GM21360 (cell line): ENCODE data around the gene PDSS1.
"Not testable (repeated sequence)": the region's sequence is repeated elsewhere in the genome, so short reads cannot be mapped to it uniquely, and the experiment has no call there.

ENCODE experiments used
- ATAC-seq: cut with Tn5 transposase; IDR thresholded peaks from one replicate; pipeline ENCODE4 v1.9.1; 2021; ENCODE audit warnings: mild to moderate bottlenecking, moderate library complexity; ENCODE audit not compliant: unreplicated experiment

The PDSS1 gene

DNA sequence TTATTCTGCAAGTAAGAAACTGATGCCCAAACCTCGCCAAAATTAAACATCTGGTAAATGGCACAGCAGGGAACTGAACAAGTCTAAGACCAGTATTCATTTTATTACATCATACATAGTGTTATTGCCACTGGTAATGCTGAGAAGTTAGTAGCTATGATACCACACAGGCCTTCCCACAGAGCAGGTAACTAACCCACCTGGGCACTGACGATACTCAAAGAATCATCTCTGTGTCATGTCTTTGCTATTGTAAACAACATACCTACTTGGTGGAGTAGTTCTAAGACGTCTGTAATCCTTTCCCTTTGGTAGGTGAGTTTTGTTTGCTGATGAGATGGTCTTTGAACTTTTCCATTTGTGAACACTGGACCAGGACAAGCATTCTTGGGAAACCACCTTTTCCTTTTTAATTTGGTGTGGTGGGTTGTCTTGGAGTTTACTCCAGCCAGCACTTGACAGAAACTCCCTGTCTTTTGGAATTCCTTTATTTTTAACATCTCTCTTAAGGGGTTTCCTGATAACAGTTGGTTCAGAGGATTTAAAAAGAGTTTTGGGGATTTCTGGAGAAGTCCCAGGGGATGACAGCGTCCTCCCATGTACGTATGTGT, 40.9 kb downstream of the PDSS1 start:
- ATAC-seq: no peak

DNA sequence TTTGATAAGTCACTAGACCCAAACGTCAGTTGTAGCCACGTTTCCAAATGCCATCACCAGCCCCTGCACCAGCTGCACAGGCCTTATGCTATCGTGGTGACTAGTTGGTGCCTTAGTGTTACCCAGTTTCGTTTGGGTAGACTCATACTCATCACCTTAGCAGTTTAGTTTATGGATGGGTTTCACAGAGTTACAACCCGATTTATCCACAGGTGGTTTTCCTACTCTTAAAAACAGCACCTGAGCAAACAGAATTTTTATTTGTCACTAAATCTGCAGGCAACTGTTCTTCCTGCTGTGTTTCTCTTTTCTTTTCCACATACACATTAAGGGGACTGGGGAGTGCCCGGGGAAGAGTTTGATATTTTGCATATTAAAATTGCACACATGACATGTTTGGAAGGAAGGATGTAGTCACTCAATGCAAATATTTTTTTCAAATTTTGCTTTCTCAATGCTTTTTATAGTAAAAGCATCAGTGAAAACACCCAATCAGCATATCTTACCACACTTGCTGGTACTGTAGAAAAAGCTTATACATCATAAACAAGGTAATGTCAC, 41.6 kb downstream of the PDSS1 start:
- peak; percentile 32 for ATAC-seq

DNA sequence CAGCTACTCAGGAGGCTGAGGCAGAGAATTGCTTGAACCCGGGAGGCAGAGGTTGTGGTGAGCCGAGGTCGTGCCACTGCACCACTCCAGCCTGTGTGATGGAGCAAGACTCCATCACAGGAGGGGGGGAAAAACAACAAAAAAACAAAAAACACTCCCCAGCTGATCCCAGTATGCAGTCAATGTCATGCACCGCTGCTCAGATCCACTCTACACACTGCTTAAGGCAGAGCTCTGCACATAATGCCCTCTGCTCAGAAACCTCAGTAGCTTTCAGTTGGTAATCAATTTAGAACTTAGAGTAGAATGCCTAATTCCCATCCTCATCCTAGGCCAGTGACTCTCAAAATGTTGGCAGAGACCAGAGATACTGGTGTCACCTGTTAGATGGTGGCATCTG, 43.9 kb downstream of the PDSS1 start:
- ATAC-seq: no peak

DNA sequence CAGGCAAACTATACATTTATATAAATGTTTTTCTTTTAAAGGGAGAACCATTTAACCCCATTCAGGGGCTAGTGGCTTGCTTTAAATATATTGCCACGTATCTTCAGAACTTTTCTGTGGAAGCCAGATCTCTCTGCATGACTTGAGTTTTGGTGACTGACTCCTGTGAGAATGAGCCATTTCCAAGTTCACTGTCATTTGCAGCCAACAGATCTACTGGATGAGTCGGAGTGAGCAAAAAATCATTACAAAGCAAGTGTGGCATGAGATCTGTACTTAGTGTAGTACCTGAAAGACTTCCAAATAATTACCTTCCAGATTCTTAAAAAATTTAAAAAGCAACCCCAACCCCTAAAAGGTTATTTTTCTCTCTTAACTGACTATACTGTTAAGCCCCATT, 45.6 kb downstream of the PDSS1 start:
- no peak for ATAC-seq

DNA sequence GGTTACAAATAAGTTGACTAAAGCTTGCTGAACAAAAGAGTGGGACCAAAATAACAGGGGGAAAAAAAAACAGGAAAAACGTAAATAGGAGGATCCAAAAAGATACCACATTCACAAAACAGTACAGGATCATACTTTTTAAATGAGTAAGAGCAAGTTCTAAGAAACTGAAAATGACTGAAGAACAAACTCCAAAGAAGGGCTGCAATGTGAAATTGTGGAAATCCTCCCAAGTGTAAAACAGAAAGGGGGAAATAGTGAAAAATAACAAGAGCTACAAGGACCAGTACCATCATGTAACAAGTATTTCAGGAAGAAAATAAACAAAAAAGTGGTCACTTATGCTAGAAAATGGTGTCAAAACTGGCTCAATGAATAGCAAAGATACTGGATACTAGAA, 46.3 kb downstream of the PDSS1 start:
- no peak for ATAC-seq

DNA sequence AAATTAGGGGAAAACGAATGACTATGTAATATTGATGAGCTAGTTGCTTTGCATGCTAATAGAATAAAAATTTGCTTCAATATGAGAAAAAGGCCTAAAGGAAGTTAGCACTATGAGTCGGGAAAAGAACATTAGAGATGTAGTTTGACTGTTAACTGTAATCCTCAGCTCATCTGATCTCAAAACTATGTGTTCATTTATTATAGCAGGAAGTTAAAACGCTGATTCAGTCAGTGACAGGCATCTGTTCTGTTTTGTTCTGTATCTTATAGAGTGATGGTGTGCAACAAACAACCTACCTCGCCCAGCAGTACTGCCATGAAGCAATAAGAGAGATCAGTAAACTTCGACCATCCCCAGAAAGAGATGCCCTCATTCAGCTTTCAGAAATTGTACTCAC, 48.6 kb downstream of the PDSS1 start:
- no peak for ATAC-seq

DNA sequence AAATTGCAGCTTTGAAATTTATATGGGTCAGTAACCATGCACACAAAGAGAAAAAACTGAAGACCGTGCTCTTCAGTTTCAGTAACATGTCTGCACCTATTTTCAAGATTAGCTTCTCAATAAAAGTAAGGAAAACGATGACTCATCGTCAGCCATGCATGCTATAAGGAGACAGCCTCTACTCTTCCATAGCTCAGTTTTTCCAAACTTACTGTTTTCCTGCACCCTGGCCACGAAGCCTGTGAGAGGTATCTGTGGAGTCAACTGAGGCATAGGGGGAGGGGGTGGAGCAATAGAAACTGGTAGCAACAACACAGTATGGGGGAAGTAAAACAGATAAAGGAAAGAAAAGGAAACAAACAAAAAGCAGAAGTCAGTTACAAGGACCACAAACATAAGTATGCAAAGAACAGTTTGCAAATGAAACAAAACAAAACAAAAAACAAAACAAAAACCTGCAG, 58.0 kb downstream of the PDSS1 start:
- ATAC-seq: peak; percentile 83

DNA sequence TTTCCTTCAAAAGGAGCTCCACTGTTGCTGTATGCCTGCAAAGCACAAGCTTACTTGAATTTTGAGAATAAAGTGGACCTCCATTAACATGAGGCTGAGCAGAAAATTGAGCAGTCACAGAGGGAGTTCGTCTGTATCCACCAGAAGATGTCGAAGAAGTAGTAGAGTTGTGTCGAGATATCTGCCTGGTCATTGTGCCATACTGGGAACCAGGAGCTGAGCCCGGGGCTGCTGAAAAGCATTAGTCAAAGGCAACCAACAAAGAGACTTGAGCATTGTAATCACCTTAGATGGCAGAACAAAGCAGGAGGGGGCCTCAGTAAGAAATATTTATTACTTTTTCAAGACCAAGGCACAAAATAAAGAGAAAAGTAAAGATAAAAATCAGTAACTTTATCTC, 61.5 kb downstream of the PDSS1 start:
- no peak for ATAC-seq

DNA sequence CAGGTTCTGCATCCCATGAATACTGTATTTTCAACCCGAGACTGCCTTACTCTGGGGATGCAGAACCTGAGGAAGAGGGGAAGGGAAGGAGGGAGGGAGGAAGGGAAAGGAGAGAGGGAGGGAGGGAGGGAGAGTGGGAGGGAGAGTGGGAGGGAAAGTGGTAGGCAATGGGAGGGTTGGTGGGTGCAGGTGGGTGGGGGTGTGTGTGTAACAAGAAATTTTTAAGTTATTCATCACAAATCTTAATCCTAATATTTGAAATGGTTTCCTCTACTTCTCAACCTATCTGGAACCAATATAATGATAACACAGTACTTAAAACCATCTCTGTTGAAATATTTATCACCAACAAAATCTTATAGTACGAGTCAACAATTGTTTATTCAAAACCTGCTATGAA, 68.0 kb downstream of the PDSS1 start:
- ATAC-seq: no peak

DNA sequence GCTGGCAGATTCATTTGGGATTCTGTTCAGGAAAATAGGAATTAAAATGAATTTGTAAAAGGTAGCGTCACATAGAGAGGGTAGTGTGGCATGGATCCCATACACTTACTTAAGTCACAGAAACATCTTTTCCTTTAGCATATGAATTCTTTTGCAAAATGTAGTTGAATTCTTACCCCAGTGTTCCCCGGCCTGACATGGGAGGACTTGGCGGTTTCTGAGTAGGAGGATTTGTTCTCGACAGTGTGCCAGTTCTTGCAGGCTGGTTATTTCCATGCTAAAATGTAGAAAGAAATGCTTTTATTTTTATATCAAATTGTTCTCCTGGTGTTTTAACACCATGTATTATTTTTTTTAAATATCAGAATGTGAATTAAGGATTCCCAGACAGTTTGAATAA, 72.6 kb downstream of the PDSS1 start:
- ATAC-seq: no peak

DNA sequence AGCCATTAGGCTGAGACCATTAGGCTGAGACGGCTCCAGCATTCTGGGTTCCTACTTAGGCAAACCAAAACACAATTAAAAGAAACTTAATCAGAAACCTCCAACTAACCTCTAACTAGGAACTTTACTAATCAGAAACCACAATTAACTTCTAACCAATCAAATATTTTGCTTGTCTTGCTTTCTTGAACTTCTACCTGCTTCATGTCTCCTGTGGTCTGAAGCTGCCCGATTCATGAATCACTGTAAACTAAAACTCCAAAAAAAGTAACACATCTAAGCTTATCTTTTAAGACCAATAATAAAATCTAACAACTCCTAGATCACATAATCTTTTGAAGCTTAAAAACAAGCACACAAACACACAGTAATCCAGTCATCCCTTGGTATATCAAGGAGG, 76.1 kb downstream of the PDSS1 start:
- no peak for ATAC-seq

DNA sequence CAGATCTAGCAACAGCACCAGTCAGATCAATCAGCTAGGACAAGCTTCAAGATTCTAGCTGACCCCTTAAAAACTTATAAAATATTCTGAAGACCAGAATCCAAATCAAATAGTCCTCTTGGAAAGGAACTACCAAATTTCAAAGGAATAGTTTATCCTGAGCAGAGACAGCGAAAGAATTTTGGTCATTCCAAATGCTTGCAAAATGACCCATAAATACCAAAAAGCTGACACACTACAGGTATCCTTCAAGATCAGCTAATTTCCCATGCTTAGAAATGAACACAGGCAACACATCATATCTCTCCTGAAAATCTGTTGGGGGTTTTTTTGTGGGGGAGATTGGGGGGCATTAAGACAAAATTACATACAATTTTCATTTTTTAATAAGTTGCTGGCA, 78.8 kb downstream of the PDSS1 start:
- no peak for ATAC-seq

DNA sequence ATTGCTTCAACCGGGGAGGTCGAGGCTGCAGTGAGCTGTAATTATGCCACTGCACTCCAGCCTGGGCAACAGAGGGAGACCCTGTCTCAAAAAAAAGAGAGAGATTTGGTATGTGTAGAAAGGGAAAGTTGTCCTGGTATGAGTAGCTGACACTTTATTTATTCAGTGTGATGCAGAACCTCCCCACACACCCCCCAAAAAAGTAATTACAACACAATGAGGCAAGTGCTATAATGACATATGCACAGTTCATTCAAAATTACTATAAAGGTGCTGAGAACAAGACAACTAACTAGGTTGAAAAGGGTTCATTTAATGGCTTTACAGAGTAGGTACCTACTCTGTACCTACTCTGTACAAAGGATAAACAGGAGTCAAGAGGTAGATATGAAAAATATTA, 80.2 kb downstream of the PDSS1 start:
- no peak for ATAC-seq

DNA sequence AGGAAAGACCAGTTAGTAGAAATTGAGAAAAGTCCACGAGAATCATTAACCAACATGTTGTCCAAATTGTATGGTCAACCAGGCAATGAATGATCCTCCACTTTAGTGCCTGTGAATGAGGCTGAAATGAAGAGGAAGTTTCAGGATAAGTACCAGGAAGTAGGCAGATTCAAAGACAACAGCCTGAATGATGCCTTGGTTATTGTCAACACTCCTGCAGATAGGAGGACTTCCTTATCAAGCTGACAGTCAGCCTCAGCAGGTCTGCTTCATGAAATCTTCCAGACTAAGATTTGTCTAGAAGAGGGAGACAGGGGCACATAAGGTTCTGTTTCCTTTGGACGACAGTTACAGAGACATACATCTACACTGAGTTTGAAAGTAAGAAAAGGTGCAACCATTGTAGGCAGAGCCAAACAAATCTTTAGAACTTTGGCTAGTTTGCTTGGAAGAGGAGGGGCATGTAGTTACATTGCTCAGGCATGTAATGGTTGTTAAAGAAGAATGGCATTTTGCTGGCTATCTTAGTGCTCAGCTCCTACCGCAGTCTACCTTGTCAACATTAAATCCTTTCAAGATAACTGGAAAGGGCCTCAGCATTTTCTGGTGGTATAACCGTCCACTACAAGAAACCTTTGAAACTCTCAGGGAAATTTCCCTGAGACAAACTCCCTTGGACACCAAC, 81.8 kb downstream of the PDSS1 start:
- no peak for ATAC-seq

DNA sequence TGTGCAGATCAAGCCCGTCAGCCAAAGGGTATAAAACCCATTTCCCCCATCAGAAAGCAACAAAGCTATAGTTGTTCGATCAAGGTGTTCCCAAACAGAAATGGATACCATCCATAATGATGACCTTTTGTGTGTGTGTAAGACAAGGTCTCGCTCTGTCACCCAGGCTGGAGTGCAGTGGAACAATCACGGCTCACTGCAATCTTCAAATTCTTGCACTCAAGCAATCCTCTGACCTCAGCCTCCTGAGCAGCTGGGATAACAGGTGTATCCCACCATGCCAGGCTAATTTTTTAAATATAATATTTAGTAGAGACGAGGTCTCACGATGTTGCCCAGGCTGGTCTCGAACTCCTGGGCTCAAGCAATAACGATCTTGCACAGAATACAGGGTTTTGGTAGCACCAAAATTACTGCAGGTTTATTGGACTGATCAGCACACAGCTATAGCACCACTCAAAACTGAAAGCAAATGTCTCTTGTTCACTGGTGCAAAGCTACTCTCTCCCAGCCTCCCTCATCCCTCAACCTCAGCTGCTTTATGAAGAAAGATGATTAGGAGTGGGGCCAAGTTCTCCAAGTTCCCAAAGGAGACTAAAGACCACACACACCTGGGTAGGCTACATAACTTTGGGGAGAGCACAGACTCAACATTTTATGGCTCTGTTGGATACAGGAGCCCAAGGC, 82.7 kb downstream of the PDSS1 start:
- ATAC-seq: no peak

DNA sequence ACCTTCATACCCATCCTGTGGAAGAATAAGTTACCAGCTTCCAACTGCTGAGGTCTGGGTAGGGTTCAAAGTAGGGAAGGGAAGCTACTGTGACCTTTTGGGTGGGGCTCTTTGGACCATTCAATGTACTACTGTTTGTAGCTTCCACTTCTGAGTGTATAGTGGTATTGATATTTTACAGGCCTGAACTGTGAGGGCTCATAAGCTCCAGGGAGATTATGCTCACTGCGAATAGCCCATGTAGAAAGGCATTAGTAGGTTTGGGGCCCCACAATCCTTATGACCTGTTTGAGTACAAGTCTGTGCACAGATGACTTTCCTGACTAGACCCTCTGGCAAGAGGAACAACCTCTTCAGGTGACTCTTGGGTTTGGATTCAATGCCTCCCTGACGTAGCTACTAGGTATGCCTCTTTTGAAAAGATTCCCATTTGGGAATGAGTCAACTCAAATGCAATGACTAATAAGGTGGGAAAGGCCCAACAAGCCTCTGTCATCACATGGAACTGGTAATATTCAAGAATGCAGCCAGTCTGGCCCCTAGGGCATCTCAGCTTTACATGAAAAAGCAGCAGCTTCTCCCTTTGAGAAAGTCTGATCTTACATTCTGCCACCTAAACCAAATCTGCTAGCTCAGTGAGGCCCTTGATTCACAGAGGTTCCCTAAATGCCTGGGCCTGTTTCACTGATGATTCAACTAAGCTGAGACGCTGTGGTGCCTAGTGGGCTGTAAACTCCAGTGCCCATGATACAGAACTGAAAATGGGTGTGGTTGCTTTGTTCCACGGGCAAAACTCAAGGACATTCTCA, 83.5 kb downstream of the PDSS1 start:
- no peak for ATAC-seq

DNA sequence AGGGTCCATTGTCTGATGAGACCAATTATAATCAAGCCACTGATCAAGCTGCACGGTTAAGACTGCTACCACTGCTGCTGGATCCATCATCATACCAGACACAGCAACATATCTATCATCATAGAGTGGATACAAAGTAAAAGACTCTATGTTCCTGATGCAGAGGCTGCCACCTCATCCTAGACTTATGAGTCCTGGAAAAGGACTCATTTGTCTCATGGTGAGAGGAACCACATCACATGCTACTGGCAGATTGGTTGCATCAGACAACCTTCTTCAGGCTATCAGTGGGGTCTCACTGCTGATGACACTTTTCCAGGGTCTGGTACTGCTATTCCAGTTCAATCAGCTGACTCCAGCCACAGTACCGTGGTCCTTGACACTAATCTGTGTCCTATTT, 84.3 kb downstream of the PDSS1 start:
- ATAC-seq: no peak

DNA sequence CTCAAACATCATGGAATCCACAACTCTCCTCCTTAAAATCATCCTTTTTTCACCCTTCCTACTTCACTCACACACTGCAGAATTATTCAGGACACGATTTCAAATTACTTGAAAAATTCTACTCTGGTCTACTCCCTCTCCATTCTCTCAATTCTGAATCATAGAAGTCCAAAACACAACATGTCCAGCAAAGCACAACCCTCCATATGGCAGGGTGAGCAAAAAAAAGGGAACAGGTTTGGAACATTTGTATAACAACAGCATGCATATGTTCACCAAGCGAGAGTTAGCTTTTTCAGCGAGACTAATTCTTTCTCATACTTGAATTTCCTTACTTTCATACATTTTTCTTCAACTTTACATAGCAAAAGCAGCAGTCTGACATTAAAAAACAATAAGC, 89.9 kb downstream of the PDSS1 start:
- ATAC-seq: no peak

DNA sequence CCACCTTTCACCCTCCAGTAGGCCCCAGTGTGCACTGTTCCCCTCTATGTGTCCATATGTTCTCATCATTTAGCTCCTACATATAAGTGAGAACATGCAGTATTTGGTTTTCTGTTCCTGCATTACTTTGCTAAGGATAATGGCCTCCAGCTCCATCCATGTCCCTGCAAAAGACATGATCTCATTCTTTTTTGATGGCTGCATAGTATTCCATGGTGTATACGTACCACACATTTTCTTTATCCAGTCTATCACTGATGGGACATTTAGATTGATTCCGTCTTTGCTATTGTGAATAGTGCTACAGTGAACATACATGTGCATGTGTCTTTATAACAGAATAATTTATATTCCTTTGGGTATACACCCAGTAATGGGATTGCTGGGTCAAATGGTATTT, 92.3 kb downstream of the PDSS1 start:
- not testable (repeated sequence) for ATAC-seq

DNA sequence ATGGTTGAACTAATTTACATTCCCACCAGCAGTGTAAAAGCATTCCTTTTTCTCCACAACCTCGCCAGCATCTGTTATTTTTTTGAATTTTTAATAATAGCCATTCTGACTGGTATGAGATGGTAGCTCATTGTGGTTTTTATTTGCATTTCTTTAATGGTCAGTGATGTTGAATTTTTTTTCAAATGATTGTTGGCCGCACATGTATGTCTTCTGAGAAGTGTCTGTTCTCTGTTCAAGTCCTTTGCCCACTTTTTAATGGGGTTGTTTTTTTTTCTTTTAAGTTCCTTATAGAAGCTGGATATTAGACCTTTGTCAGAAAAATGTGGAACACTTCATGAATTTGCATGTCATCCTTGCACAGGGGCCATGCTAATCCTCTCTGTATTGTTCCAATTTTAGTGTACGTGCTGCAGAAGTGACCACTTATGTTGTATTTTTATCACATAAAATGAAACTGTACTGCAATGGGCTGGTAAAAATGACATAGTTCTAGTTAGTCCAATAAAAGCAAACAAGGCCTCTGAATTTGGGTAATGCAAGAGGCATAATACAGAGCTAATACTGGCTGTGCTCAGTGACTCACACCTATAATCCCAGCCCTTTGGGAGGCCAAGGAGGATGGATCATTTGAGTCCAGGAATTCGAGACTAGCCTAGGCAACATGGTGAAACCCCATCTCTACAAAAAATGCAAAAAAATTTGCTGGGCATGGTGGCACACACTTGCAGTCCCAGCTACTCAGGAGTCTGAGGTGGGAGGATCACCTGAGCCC, 92.9 kb downstream of the PDSS1 start:
- ATAC-seq: no peak
